Natural killer cell (primary cell): Measurements from ENCODE around the gene TUBA3D. TPM values are rescaled to one million over a fixed set of nuclear protein-coding genes. Genes with fewer than 3 reads are reported as not detected.
"Not testable (repeated sequence)": the region's sequence is repeated elsewhere in the genome, so short reads cannot be mapped to it uniquely, and the experiment has no call there.

ENCODE experiments used
- ATAC-seq, 3 donors: fragments of 150-1000 bp in 2 of 3; fragments of 200-7000 bp in 1 of 3; cut with Tn5 transposase; 1 replicate in 1 of 3; 2 replicates in 2 of 3; pipeline ENCODE4 v1.10.0; 2021; ENCODE audit warnings: mild to moderate bottlenecking in 2 of 3, moderate library complexity in 2 of 3
- DNase-seq, 2 donors: peaks; one replicate each; pipeline versions ENCODE4 v3.0.0 to v3.0.0-alpha.2; 2013 to 2021; ENCODE audit warnings: mixed read lengths in 1 of 2
- H3K27ac ChIP-seq: one replicate; pipeline ENCODE4 v1.5.1; 2013; ENCODE audit warnings: mild to moderate bottlenecking, low read length
- H3K27me3 ChIP-seq: one replicate; pipeline ENCODE4 v1.6.1; 2013; ENCODE audit warnings: low read length; ENCODE audit not compliant: control insufficient read depth, insufficient read depth
- H3K36me3 ChIP-seq: one replicate; pipeline ENCODE4 v1.6.1; 2013; ENCODE audit warnings: low read length; ENCODE audit not compliant: control insufficient read depth, insufficient read depth
- H3K4me1 ChIP-seq: one replicate; pipeline ENCODE4 v1.6.1; 2013; ENCODE audit warnings: low read length; ENCODE audit not compliant: control insufficient read depth, insufficient read depth
- H3K4me3 ChIP-seq: one replicate; pipeline ENCODE4 v1.5.1; 2013; ENCODE audit warnings: low read length
- H3K9me3 ChIP-seq: one replicate; pipeline ENCODE4 v1.6.1; 2013; ENCODE audit warnings: low read length; ENCODE audit not compliant: control insufficient read depth, insufficient read depth
- H3K27ac Mint-ChIP-seq, 2 donors: one replicate each; pipeline ENCODE4 v1.8.0; 2022; ENCODE audit warnings: mild to moderate bottlenecking in 2 of 2, mixed read lengths in 2 of 2, moderate library complexity in 1 of 2
- H3K27me3 Mint-ChIP-seq, 2 donors: one replicate each; pipeline ENCODE4 v1.8.0; 2022; ENCODE audit warnings: low read depth in 2 of 2, mixed read lengths in 2 of 2
- H3K36me3 Mint-ChIP-seq: one replicate; pipeline ENCODE4 v1.8.0; 2022; ENCODE audit warnings: mixed read lengths
- H3K4me1 Mint-ChIP-seq, 2 donors: one replicate each; pipeline ENCODE4 v1.8.0; 2022; ENCODE audit warnings: mixed read lengths in 2 of 2
- H3K4me3 Mint-ChIP-seq: one replicate; pipeline ENCODE4 v1.8.0; 2022; ENCODE audit warnings: mild to moderate bottlenecking, moderate library complexity, mixed read lengths
- H3K9me3 Mint-ChIP-seq, 2 donors: one replicate each; pipeline ENCODE4 v1.8.0; 2022; ENCODE audit warnings: mixed read lengths in 2 of 2
- WGBS: methylation state at CpG from one replicate; pipeline ENCODE4 v1.1.7; 2013; ENCODE audit warnings: missing lambda C conversion rate; ENCODE audit not compliant: insufficient coverage; 5-methylcytosine and 5-hydroxymethylcytosine counted together
- intact Hi-C: fragments of 100-400 bp; cut with micrococcal nuclease; formaldehyde crosslinking; loops from one replicate; pipeline ENCODE4 v1.14.2; 2022
- total RNA-seq, 4 donors: library from RNA; stranded (reverse); fragments of 120-200 nt in 1 of 4; gene quantifications; one replicate each; pipeline versions ENCODE4 v1.2.3 to v1.2.4, GENCODE V29; 2013 to 2022

The TUBA3D gene
- total RNA-seq, 3 donors from 2014 or later (not counting 1 experiment from before 2014, with no cell fraction given), result not detected

DNA sequence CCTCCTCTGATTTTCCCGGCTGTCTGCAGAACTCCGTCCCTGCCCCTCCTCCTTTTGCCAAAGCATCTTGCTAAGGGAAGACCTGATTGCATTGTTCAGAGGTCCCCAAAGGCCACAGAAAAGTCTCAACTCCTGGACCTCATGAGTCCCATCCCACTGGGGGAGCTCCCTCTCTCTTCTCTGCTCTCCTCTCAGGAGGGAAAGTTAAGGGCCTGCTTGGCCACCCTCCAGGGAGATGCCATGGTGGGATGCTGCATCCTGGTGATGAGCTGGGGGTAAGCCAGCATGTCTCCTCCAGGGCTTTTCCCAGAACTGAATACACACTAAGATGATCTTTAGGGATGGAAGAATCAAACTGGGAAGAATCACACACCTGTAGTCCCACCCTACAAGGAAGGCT, 2.7 kb upstream of the TUBA3D start:
- H3K4me1 ChIP-seq, H3K27ac ChIP-seq, H3K36me3 ChIP-seq, H3K27ac Mint-ChIP-seq, H3K9me3 Mint-ChIP-seq, H3K27me3 Mint-ChIP-seq, H3K4me3 Mint-ChIP-seq, DNase-seq, H3K36me3 Mint-ChIP-seq, H3K27me3 ChIP-seq, H3K4me1 Mint-ChIP-seq, H3K9me3 ChIP-seq, intact Hi-C loops, H3K4me3 ChIP-seq, ATAC-seq: not testable (repeated sequence)
- 100% methylated on average over 1 of the region's 2 CpGs for WGBS

DNA sequence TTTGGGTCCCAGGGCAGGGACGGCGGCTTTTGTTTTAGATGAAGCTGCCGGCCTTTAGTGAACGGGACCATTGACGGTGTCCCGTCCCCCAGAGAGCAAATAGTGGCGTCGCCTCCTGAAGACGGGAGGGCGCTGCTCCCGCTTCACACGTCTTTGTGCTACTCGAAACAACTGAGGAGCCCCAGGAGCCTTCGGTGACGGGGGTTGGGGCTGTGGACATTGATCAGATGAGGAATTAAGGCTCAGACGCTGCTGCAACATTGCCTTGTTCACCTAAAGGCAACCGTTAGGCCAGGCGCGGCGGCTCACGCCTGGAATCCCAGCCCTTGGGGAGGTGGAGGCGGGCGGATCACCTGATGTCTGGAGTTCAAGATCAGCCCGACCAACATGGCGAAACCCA, 444 bp downstream of the TUBA3D start:
- H3K4me3 Mint-ChIP-seq, H3K27me3 ChIP-seq, H3K36me3 Mint-ChIP-seq, H3K9me3 Mint-ChIP-seq, ATAC-seq, H3K27ac Mint-ChIP-seq, H3K27ac ChIP-seq, H3K4me1 Mint-ChIP-seq, intact Hi-C loops, H3K4me1 ChIP-seq, H3K36me3 ChIP-seq, H3K9me3 ChIP-seq, DNase-seq, H3K4me3 ChIP-seq, H3K27me3 Mint-ChIP-seq: not testable (repeated sequence)
- 96% methylated on average over 25 of the region's 25 CpGs for WGBS

DNA sequence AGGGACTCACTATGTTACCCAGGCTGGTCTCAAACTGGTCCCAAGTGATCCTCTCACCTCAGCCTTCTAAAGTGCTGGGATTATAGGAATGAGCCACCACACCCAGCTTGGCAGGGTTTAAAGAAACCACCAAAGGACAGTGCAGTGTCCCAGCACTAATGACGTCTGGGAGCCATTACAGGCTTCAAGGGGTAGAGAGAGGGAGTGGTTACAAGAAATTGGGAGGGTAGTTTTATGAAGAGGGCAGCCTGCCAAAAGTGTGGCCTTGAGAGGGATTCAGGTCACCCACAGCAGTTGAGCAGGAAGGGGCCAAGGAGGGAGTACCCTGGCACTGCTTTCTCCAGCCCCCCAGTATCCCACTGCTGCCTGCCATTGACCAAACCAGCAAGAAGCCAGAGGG, 1.3 kb downstream of the TUBA3D start:
- H3K36me3 ChIP-seq, H3K27ac Mint-ChIP-seq, H3K27me3 Mint-ChIP-seq, H3K27ac ChIP-seq, intact Hi-C loops, ATAC-seq, H3K27me3 ChIP-seq, DNase-seq, H3K36me3 Mint-ChIP-seq, H3K4me3 Mint-ChIP-seq, H3K9me3 Mint-ChIP-seq, H3K4me3 ChIP-seq, H3K9me3 ChIP-seq, H3K4me1 ChIP-seq, H3K4me1 Mint-ChIP-seq: not testable (repeated sequence)
- 95% methylated on average over 1 of the region's 1 CpG for WGBS

DNA sequence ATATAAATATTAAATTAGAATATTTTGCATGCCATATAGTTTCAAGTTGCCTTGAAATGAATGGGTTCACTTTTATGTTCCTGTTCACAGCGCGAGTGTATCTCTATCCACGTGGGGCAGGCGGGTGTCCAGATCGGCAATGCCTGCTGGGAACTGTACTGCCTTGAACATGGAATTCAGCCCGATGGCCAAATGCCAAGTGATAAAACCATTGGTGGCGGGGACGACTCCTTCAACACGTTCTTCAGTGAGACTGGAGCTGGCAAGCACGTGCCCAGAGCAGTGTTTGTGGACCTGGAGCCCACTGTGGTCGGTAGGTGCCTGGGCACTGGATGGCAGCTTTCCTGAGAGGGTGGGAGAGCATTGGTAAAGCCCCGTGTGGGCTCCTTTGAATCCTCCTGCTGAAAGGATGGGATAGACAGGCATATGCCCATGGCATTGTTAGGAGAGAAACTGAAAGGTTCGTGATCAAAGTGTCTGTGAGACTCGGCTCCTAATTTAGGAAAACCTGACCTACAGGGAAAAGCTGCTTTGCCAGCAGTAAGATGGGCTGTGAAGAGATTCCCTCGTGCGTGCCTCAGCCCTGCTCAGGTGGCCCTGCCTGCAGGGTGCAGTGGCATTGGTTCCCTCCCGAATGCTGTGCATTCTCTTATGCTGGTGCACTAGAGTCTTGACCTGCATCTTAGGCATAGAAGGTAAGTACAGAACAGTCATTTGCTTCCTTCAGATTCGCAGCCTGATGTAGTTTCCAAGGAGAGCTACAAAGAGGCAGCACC, 2.3 kb downstream of the TUBA3D start:
- H3K4me3 ChIP-seq, H3K27me3 ChIP-seq, ATAC-seq, H3K36me3 ChIP-seq, intact Hi-C loops, H3K27ac ChIP-seq, H3K9me3 ChIP-seq, H3K9me3 Mint-ChIP-seq, H3K36me3 Mint-ChIP-seq, H3K4me1 ChIP-seq, H3K4me3 Mint-ChIP-seq, H3K27me3 Mint-ChIP-seq, DNase-seq, H3K4me1 Mint-ChIP-seq, H3K27ac Mint-ChIP-seq: not testable (repeated sequence)
- WGBS, result 98% methylated on average over 11 of the region's 18 CpGs

DNA sequence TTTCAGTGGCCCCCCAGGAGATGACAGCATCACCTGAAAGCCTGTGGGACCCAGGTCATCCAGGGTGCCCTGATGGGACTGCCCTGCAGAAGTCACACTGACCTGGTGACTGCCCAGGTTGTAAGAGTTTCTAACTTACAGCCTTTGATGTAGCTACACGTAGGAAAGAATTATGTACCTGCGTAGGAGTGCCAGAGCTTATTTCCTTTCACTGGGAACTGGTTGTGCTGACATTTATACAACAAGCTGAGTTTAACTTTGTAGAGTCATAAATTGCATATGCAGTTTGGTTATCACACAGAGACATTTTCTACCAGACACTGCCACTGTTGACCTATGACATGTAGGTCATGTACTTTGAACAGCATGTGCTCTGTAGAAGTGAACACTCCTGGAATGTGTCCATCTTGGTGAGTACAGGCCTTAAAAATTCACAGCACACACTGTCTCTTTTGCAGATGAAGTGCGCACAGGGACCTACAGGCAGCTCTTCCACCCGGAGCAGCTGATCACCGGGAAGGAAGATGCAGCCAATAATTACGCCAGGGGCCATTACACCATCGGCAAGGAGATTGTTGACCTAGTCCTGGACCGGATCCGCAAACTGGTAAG, 3.0 kb downstream of the TUBA3D start:
- H3K36me3 ChIP-seq, intact Hi-C loops, H3K27ac Mint-ChIP-seq, H3K4me1 Mint-ChIP-seq, ATAC-seq, H3K4me3 Mint-ChIP-seq, H3K27ac ChIP-seq, H3K9me3 ChIP-seq, H3K36me3 Mint-ChIP-seq, H3K27me3 Mint-ChIP-seq, H3K4me3 ChIP-seq, DNase-seq, H3K27me3 ChIP-seq, H3K9me3 Mint-ChIP-seq, H3K4me1 ChIP-seq: not testable (repeated sequence)
- 97% methylated on average over 9 of the region's 9 CpGs for WGBS

DNA sequence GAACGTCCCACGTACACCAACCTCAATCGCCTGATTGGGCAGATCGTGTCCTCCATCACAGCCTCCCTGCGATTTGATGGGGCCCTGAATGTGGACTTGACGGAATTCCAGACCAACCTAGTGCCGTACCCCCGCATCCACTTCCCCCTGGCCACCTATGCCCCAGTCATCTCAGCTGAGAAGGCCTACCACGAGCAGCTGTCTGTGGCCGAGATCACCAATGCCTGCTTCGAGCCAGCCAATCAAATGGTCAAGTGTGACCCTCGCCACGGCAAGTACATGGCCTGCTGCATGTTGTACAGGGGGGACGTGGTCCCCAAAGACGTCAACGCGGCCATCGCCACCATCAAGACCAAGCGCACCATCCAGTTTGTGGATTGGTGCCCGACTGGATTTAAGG, 4.4 kb downstream of the TUBA3D start:
- DNase-seq, H3K27ac Mint-ChIP-seq, H3K36me3 ChIP-seq, H3K27ac ChIP-seq, H3K4me3 Mint-ChIP-seq, H3K4me1 ChIP-seq, H3K27me3 ChIP-seq, H3K4me1 Mint-ChIP-seq, H3K27me3 Mint-ChIP-seq, ATAC-seq, H3K9me3 Mint-ChIP-seq, H3K9me3 ChIP-seq, H3K36me3 Mint-ChIP-seq, H3K4me3 ChIP-seq, intact Hi-C loops: not testable (repeated sequence)
- 96% methylated on average over 16 of the region's 20 CpGs for WGBS

DNA sequence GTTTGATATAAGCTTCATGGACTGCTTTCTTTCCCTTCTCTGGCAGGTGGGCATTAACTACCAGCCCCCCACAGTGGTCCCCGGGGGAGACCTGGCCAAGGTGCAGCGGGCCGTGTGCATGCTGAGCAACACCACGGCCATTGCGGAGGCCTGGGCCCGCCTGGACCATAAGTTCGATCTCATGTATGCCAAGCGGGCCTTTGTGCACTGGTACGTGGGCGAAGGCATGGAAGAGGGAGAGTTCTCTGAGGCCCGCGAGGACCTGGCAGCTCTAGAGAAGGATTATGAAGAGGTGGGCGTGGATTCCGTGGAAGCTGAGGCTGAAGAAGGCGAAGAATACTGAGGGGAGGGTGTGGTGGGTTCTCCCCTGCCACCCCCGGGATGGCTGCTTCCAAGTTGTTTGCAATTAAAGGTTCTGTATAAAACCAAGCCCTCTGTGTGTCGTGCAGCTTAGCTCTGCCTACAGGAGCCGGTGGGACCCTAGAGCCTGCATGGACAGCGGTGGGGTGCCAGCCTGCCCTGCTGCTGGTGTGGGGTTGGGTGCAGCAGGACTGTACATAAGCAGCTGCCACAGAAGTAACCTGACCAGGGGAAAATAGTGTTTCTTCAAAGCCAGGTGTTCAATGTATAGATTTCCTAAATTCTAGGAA, 6.7 kb downstream of the TUBA3D start:
- H3K27me3 Mint-ChIP-seq, H3K9me3 Mint-ChIP-seq, H3K4me3 ChIP-seq, H3K27ac Mint-ChIP-seq, H3K9me3 ChIP-seq, DNase-seq, H3K36me3 ChIP-seq, intact Hi-C loops, H3K4me3 Mint-ChIP-seq, H3K36me3 Mint-ChIP-seq, H3K27me3 ChIP-seq, H3K27ac ChIP-seq, H3K4me1 Mint-ChIP-seq, ATAC-seq, H3K4me1 ChIP-seq: not testable (repeated sequence)
- 97% methylated on average over 17 of the region's 19 CpGs for WGBS
